GM12892 (cell line): ENCODE results near the gene FAM124A.

Experiments
- POLR2A ChIP-seq: IDR thresholded peaks from 2 replicates; pipeline ENCODE4 v1.6.1; 2011; ENCODE audit warnings: low read depth, low read length, control low read depth
- POLR2AphosphoS5 ChIP-seq: IDR thresholded peaks from 2 replicates; pipeline ENCODE4 v1.6.1; 2011; ENCODE audit warnings: low read depth, low read length, control low read depth
- TAF1 ChIP-seq: IDR thresholded peaks from 2 replicates; pipeline ENCODE4 v1.6.1; 2011; ENCODE audit warnings: low read depth, mild to moderate bottlenecking, control low read depth, low read length, borderline replicate concordance

DNA sequence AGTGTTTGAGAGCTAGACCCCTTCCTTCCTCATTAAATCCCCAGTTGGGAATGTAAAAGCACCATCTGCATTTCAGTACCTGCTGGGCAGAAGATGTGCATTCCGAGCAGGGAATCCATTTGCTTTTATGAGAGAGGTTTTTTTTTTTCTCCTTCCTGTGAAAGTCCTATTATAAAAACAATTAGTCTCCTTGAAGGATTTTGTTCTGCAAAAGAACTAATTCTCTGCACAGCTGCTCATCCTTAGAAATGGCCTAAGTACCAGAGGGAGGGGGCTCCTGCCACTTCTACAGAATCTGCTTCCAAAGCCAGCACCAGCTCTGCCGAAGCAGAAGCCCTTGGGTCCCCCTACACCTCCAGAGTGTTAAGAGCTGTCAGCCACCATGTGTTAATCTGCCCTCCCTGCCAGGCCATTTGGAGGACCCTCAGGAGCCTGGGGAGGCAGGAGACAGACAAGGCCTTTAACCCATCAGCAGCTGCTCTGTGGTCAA, 80.9 kb downstream of the FAM124A start:
- no peak for TF ChIP-seq POLR2A
- TF ChIP-seq TAF1: no peak
- TF ChIP-seq POLR2AphosphoS5: no peak
